ENCODE results near the gene ANKMY1.
A peak's percentile ranks its signal among the peaks of the same experiment; 100 is the strongest.

Gene ANKMY1

DNA sequence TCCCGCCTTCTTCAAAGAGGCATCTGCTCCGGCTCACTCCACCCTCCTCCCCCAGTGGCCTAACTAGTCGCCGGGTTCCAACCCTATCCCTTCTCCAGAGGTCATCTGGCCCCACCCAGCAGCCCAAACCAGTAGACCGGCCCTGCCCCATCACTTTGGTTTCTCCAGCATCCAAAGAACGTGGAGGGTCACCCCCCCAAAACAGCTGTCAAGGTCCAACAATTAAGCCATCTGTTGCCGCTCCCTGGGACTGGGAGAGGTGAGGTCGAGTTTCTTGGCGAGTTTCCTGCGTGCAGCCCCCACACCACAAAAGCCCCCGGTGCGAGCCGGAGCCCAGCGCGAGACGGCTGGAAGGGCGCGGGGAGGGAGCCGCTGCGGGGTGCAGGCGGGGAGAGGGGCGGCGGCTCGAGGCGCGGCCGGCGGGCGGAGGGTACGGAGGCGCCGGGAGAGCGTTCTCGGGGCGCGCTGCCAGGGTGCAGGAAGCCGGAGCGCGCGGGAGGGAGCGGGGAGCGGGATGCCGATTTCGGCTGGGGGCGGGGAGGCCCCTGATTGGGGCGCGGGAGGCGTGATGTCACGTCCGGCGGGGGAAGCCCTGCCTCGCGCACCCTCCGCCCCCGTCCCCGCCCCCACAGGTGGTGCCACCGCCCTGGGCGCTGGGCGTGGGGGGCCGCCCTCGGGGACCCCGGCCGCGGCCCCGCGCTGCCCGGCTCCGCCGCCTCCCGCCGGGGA is 122.9 kb downstream of the ANKMY1 start:
- DNase-seq (ENCODE audit: low read depth), result peak; percentile 92

DNA sequence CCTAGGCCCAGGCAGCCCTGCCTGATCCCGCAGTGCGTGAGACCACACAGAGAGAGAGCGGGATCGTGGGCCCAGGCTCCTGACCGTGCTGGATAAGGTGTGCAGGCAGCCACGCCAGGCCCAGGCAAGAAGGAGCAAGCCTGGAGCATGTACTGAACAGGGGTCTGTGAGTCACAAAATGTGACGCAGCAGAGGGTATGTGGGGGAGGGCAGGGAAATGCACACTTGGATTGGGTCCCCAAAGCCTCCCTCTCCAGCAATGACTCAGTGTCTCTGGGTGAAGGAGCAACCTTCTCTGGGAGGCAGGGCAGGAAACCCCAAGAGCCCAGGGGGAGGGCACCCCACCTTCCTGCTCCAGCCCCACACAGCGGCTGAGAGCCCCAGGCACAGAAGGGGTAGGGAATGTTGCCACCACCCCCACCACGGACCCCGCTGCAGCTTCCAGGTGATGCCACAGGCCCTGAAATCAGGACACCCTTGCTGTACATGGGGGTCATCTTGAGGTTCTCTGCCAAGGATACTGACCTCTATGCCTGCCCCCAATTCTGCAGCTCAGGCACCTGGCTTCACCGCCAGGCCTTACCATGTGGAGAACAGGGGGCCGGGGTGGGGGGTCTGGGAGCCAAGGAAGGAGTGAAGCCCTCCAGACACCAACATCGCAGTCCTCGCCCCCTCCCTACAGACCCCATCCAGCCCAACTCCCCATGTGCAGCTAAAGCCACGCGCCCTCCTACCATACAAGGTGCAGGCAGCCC is 123.6 kb downstream of the ANKMY1 start:
- DNase-seq (ENCODE audit: low read depth), result peak; percentile 97

DNA sequence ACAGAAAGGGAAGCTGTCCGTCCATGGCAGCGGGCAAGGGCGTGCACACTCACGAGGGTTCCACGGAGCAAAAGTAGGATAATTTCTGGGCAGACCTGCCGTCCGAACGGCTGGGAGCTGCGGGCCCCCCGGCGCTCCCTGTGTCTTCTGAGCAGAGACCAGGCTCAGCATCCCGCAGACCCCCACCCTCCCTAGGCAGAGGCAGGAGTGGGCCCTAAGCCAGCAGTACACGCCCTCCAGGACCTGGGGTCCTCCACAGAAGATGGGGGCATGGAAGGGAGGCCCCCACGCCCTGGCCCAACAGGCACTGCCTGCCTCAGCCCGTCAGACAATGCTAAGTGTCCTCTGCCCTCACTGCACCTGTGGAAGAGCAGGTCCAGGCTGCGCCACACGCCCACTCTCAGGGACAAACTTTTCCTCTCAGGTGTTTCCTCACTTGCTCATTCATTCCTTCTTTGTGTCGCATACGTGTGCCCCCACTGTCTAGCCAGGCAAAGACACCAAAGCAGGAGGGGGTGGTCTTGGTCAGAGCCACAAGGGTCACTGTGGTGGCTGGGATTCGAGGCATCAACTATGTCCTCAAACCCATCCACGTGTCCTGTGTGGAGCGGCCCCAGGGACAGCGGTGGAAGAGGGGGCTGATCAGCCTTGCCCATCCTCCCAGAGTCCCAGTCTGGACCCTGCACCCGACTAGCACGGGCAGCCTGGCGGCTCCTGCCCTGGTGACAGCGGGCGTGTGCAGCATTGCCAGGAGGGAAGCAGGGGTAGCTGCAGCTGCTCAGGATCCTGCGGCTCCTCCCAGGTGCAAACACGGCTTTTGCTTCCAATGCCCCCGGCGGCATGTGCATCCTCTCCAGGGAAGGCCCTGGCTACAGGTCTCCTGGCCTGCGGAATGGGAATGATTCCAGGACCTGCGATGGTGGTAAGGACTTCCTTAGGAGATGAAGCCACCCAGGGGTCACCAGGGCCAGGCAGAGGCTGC is 124.7 kb downstream of the ANKMY1 start:
- DNase-seq (ENCODE audit: low read depth), result no peak

DNA sequence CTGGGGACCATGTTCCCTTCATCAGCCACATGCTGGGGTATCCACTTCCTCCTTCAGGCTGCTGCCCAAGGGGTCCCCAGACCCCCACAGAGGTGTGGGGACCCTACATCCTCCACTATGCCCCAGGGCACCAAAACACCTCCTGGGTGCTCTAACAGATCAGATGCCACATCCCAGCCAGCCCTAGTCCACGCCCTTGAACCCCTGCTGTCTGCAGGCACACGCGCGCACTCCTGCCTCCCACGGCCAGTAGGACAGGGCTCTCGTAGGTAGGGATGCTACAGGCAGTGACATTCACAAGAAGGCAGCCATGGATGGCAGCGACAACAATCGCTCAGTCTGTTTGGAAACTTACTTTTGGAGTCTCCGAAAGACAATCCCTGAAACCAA is 125.4 kb downstream of the ANKMY1 start:
- DNase-seq (ENCODE audit: low read depth), result no peak

DNA sequence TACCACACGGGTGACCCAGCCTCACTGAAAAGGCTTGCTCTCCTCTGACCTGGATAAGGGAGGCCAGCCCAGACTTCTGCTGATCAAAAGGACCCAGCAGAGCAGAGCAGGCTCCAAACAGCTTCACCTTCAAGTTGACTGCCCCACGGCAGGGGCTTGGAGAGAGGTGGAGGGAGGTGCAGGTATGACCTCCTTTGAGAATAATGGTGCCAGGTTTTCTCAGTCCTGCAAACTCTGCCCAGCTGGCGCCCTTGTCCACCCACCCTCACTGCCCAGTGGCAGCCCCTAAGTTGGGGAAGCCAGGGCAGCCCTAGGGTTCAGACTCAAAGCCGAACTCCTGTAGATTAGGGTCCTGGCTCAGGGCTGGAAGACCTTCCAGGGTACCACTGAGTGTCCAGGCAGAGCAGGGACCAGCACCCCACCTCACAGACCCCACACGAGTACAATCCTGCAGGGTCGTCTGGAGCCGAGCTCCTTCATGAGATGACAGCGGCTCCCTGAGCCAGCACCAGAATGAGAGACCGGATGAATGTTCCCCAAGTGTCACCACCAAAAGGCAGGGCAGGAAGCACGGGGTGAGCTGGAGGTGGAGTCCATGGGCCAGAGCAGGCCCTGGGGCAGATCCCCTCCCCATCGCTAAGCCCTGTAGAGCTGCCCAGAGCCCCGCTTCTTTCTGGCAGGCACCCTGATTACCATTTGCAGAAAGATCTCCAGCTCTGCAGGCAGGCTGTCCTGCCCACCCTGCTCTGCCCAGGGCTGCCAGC is 125.9 kb downstream of the ANKMY1 start:
- DNase-seq (ENCODE audit: low read depth), result no peak

DNA sequence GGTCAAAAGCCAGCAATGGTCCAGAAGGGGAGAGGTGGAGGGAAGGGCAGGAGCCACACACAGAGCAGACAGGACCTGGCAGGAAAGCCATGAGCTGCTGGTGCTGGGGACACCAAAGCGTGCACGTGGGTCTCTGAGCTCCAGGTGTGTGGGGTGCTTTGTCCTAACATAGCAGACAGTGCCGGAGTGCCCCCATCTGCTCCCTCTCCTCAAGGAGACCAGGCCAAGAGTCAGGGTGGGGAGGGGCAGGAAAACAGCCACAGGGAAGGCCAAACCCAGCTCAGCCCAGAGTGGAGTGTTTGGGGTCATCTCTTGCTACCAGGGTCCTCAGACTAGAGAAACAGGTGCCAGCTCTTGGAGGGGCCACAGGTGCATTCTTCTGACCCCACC is 126.5 kb downstream of the ANKMY1 start:
- no peak for DNase-seq (ENCODE audit: low read depth)

DNA sequence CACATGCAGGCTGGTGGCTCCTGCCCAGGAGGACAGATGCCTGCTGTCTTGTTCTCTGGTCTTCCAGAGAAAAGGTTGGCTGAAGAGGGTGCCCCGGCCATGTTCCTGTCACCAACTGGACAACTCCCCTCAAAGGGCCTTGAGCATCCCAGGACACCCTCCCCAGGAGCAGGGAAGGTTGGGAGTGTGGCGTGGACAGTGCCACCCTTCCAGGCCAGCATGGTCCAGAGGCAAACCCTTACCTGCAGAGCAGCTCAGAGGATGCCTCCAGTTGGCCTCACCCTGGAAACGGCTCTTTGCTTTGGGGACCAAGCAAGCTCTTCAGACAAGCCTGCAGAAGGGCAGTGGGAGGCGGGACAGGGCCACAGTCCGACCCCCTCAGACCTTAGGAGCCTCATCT is 127.2 kb downstream of the ANKMY1 start:
- no peak for DNase-seq (ENCODE audit: low read depth)

DNA sequence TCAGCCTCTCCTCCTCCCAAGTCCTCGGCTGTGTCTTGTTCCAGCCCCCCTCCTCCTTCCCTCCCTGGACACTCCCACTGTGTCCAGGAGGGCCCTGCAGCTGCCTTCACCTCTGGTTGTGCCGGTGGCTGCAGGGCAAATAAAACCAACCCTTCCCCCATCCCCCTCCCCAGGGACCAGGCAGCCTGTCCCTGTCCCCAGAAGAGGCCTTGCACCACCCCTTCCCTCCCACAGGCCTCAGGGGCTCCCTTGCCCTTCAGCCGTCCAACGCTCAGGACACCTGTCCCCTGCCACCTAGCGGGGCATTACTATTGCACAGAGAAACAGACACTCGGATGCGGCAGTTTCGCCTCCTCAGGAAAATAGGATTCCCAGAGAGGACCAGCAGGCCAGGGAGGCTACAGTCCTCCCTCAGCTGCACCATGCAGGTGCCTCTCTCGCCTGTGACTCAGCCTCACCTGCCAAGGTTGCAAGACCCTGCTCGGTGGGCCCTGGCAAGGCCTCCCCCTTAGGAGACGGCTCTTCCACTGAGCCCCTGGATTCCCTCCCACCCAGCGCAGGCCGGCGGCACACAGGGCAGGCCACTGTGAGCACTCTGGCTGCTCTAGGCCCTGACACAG is 127.8 kb downstream of the ANKMY1 start:
- no peak for DNase-seq (ENCODE audit: low read depth)

All from ELR (cell line).